ENCODE data around the gene RRP1.
"Not testable (repeated sequence)": the region's sequence is repeated elsewhere in the genome, so short reads cannot be mapped to it uniquely, and the experiment has no call there.

The RRP1 gene

GRCh38 chr21:43815991-43816390, 26.6 kb downstream of the RRP1 start:
- DNase-seq (ENCODE audit: low read depth in 2 of 3, low spot score in 1 of 3) = no peak

DNA sequence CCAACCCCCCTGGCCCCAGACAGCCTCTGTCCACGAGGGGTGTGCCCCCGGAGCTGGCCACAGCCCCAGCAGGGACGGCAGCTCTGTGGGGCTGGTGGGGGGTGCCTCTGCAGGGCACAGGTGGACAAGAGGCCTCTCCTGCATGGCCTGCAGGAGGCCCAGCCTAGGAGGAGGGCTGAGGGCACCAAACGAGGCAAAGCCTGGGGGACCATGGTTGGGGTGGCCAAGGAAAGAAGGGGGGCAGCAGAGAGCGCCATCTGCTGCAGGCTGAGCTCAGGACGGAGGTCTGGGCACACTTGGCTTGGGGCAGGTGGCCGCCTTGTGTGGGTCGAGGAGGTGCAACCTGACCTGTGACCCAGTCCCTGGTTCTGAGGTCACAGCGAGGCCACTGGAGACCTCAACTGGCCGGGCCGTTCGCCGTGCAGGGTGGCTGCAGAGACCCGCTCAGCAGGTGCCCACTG, 27.3 kb downstream of the RRP1 start:
- no peak for DNase-seq (ENCODE audit: low read depth in 2 of 3, low spot score in 1 of 3)

DNA sequence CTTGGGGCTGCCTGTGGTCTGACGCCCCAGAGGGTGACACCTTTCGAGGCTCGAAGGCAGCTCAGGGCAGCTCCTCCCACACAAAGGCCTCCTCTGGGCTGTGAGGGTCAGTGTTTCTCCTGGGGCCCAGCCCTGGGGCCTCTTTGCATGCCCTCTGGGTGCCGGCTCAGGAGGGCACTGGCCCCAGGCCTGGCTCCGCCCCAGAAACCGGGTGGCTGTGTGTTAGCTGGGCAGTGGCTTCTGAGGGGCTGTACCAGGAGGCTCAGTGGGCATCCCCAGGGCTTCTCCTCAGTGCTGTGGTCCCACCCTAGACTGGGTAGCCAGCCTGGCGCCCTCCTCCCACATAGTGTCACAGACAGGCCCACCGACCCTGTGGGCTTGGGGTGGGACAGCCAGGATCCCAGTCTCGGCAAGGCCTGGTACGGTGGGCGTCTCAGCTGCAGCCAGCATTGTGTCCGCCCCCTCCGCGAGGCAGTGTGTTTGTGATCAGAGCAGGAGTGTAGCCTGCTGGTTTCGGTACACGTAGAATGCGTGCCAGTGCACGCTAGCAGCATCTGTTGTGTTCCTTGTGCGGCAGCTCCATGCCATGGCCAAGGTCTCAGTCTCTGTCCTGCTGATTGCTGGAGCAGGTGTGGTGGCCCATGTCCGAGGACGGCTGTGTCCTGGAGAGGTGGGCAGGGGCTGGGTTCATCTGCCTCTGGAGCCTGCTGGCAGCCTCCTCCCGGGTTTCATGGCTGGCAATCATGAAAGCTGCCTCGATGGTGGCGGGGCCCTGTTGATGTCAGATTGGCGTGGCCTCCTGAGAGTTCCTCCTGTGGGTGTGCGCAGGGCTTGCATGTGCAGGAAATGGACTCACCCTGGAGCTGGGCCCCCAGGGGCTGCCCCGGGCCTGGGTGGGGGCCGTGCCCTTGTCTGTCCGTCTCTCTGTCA, 28.0 kb downstream of the RRP1 start:
- no peak for DNase-seq (ENCODE audit: low read depth in 2 of 3, low spot score in 1 of 3)

DNA sequence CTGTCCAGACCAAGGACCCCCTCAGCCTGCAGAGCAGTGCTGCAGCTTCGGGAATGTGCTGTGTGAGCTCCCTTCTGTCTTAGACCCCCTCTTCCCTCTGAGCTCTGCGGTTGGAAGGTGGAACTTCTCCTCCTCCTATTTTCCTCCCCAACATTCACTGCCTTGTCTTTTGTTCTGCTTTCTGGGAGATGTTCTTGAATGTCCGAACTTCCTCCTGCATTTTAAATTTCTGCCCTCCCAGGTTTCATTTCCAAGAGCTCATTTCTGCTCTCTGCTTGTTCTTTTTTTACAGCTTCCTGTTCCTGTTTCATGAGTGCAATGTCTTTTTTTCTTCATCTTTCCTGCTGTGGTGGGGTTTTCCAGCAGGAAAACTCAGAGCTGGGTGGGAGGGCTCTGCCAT, 29.3 kb downstream of the RRP1 start:
- DNase-seq (ENCODE audit: low read depth in 2 of 3, low spot score in 1 of 3) = no peak

GRCh38 chr21:43819511-43820405, 30.4 kb downstream of the RRP1 start:
- no peak for DNase-seq (ENCODE audit: low read depth in 2 of 3, low spot score in 1 of 3)

DNA sequence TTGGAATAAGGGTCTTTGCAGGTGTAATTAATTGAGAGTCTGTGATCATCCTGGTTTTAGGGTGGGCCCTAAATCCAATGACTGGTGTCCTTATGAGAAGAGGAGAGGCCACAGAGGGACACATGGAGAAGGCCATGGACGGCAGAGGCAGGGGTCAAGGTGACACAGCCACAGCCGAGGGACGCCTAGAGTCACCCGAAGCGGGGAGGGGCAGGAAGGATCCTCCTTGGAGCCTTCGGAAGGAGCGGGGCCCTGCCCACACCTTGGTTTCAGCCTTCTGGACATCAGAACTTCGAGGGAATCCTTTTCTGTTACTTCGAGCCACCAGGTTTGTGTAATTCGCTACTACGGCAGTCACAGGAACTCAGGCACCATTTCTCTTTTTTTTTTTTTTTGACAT, 31.1 kb downstream of the RRP1 start:
- DNase-seq (ENCODE audit: low read depth in 2 of 3, low spot score in 1 of 3) = no peak

GRCh38 chr21:43822166-43822565, 32.8 kb downstream of the RRP1 start:
- not testable (repeated sequence) for DNase-seq (ENCODE audit: low read depth in 2 of 3, low spot score in 1 of 3)

GRCh38 chr21:43822741-43823140, 33.4 kb downstream of the RRP1 start:
- DNase-seq (ENCODE audit: low read depth in 2 of 3, low spot score in 1 of 3) = not testable (repeated sequence)

DNA sequence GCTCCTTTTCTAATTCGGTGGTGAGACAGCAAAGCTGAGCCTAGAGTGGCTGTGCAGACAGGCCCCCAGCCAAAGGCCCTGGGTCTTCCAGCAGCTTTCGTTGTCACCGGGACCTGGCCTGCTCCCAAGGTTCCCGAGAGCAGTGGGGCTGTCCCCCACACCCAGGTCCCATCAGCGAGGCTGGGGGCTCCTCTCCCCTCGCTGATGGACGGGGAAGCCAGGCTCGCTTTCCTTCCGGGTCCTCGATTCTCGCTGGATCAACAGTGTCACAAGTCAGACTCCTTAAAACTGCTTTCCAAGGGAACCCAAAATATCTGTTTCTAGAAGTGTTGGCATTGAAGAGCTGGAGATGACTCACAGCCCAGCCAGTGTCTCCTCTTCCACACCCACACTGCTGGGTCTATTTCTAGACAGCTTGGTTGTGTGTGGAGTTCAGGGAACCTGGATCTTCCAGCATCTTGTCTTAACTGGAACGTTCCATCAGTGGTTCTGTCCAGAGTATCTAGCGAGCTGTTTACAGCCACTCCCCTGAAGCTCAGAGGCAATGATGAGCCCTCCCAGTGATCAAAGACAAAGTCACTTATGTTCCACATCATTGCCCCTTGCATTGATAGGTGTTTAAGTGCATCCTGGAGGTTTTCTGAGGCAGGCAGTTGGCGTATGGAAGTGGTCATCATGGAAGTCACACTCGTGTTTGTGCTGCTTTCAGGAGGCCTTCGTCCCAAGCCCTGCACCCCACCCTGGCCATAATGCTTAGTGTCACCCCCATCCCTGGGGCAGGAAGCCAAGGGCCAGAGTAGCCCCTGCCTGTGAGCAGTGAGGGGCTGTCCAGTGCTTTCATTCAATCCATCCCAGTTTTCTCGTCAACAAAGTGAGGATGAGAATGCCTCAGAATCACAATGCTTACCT, 35.2 kb downstream of the RRP1 start:
- DNase-seq (ENCODE audit: low read depth in 2 of 3, low spot score in 1 of 3) = no peak

DNA sequence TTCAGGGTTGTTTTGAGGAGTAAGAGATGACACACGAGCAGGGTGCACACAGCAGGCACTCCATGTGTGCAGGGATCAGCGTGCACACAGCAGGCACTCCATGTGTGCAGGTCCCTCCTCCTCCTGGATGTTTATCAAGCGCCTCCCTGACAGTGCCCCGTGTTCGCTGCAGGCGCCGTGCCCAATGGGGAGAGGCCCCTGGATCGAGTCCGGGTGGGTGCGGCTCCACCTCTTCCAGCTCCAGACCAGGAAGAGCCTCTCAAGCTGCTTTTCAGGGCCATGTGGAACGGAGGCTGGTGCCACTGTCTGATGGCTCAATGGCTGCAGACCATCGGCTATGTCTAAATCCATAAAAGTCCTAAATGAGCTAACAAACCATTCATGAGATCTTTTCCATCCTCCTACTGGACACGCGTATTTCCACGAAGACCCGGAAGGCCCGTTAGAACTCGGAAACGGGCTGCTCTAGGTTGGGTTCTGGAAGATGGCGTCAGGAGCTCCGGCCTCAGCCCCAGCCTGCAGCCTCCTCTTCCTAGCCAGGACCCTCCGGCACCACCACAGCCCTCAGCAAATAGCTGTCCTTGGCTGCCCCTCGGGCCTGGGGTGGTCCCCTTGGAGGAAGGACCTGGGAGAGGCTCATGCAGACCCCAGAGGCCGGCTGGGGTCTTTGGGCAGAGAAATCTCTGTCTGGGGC, 36.0 kb downstream of the RRP1 start:
- DNase-seq (ENCODE audit: low read depth in 2 of 3, low spot score in 1 of 3) = no peak

- DNase-seq (ENCODE audit: low read depth in 2 of 3, low spot score in 1 of 3) = no peak
These were observed 36.7 kb downstream of the RRP1 start for GRCh38 chr21:43825936-43826622.

GRCh38 chr21:43826623-43826974, 37.2 kb downstream of the RRP1 start:
- no peak for DNase-seq (ENCODE audit: low read depth in 2 of 3, low spot score in 1 of 3)

GRCh38 chr21:43827015-43827611, 37.7 kb downstream of the RRP1 start:
- no peak for DNase-seq (ENCODE audit: low read depth in 2 of 3, low spot score in 1 of 3)

- DNase-seq (ENCODE audit: low read depth in 2 of 3, low spot score in 1 of 3) = no peak
These were observed 39.8 kb downstream of the RRP1 start for GRCh38 chr21:43829161-43829560.

DNA sequence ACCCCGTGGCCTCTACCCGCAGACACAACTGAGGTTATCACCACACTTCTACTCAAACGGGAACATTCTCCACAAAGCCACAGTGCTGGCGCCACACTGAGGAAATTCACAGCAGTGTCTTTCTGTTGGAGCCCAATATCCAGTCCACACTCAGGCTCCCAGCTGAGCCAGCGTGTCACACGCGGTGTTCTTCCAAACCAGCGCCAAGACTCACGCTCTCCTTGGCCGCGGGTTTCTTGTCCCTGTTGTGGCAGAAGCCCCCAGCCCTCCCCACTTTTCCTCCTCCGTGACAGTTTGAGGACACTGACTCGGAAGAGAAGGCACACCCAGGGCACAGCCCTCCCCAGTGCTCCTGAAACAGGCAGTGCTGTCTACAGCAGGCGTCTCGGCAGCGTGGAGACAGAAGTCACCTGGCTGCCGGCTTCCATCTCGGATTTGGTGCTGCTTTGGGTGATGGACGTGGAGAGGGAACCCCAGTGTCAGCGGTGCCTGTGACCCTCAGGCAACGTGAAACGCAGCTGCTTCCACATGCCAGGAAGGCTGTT, 40.3 kb downstream of the RRP1 start:
- DNase-seq (ENCODE audit: low read depth in 2 of 3, low spot score in 1 of 3) = no peak

DNA sequence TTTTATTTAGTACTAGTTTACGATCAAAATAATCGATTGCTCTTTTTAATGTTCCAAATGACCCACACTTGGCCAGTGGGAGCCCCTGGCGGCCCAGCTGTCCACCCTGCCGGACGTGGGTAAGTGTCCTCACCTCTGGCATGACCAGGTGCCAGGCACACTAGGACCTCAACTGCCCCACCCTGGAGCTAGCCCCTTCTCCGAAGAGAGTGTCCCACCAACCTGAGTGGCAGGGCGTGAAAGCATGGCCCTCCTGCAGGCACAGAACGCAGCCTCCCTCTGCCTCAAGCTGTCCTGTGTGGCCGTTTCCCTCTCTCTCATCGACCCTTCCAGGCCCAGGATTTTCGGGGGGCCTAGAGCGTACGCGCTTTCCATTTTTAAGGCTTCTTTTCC, 42.8 kb downstream of the RRP1 start:
- DNase-seq (ENCODE audit: low read depth in 2 of 3, low spot score in 1 of 3) = no peak

GRCh38 chr21:43832648-43833047, 43.3 kb downstream of the RRP1 start:
- DNase-seq (ENCODE audit: low read depth in 2 of 3, low spot score in 1 of 3) = no peak

DNA sequence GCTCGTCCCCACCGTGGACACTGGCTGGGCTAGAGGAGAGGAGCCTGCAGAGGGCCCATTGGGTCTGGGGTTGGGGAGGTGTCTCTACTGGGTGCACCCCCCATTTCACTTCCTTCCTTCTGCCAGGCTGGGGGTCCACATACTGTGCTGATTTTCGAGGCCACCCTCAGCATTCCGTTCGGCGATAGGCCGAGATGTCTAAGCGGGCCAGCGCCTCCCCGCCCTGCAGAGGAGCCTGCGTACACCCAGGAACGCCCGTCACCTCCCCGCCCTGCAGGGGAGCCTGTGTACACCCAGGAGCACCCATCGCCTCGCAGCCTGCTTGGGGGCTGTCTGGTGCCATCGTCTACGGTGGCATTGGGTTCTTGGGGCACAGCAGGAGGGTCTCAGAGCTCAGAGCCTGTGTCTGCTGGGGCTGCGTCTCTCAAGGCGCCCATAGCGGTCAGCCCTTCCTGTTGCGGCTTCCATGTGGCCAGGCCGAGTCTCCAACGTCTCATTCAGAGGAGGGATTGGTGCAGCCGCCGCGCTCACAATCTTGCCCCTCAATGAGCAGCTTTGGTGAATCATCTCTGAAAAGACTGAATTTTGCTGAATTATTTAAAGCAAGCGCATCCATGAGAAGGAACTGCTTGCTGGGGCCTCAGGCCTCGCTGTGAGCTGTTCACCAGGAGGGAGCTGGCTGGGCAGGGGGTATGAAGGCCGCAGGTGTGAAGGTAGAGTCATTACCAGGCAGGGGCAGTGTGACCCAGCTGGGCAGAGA, 44.9 kb downstream of the RRP1 start:
- DNase-seq (ENCODE audit: low read depth in 2 of 3, low spot score in 1 of 3) = no peak

Data from stimulated activated CD4-positive, alpha-beta T cell treated with anti-CD3 and anti-CD28 coated beads, Interleukin-12 subunit alpha, Interleukin-12 subunit beta, amount 100 ng/mL, for 48 hours (primary cell).